Bronchial epithelial cell (primary cell): ENCODE data around the gene EVI5. TPM values are rescaled to one million over a fixed set of nuclear protein-coding genes. Genes with fewer than 3 reads are reported as not detected.

Source experiments
- DNase-seq: peaks from one replicate; pipeline ENCODE4 v3.0.0-alpha.2; 2010; ENCODE audit warnings: low read depth
- FAIRE-seq: peaks from 2 replicates; lab custom pipeline; 2011; peaks lifted over from hg19 to GRCh38; lab: Jason Lieb, UNC
- H3K27me3 ChIP-seq: 2 replicates; pipeline ENCODE4 v1.5.1; 2011; ENCODE audit warnings: low read length; ENCODE audit not compliant: control insufficient read depth, insufficient read depth
- H3K36me3 ChIP-seq: 2 replicates; pipeline ENCODE4 v1.5.1; 2011; ENCODE audit warnings: low read length; ENCODE audit not compliant: control insufficient read depth, insufficient read depth
- H3K4me3 ChIP-seq: 2 replicates; pipeline ENCODE4 v1.5.1; 2011; ENCODE audit warnings: mild to moderate bottlenecking, low read depth, low read length, control low read depth
- CTCF ChIP-seq: IDR thresholded peaks from 2 replicates; pipeline ENCODE4 v1.5.1; 2011; ENCODE audit warnings: mild to moderate bottlenecking, moderate library complexity, low read length, control low read depth, inconsistent platforms; ENCODE audit not compliant: insufficient read depth, severe bottlenecking
- total RNA-seq: library from RNA; depleted of rRNA; stranded (reverse); fragments of >200 nt; gene quantifications from 2 replicates; pipeline ENCODE4 v1.2.1, GENCODE V29; 2014

EVI5 gene
- total RNA-seq, 1 donor from 2014 or later = 21.1 TPM

DNA sequence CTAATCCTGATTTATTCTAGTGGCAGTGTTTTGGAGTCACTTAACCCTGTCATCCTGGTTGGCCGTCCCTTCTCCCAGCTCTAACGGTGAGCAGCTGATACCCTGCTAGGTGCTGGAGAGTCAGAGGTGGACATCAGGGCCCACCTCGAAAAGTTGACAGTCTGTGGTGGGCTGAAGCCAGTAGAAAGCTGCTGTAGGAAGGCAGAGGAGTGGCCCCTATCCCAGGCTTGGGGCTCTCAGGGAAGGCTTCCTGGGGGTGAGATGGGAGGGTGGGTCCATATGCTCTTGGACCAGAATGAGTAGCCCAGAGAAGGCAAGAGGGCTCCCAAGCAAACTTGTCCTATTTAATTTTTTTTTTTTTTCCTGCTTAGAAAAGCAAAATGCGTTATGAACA is 46.5 kb upstream of the EVI5 start:
- FAIRE-seq = no peak
- no peak overlapping the region for H3K4me3 ChIP-seq
- TF ChIP-seq CTCF = no peak

GRCh38 chr1:92826792-92827191 is 41.9 kb upstream of the EVI5 start:
- no peak overlapping the region for H3K4me3 ChIP-seq
- no peaks in the 10 kb centered on the region for H3K36me3 ChIP-seq
- FAIRE-seq = no peak
- DNase-seq = no peak
- no peak for TF ChIP-seq CTCF
- no peaks in the 10 kb centered on the region for H3K27me3 ChIP-seq

More for the DNA sequence above, 46.5 kb upstream of the EVI5 start:
- Histone ChIP-seq H3K27me3 (no peaks in the 10 kb centered on the region), H3K36me3 (peaks cover 8% of the 10 kb centered on the region)
- DNase-seq = no peak

GRCh38 chr1:92822879-92823278 is 38.0 kb upstream of the EVI5 start:
- Histone ChIP-seq H3K27me3 (no peaks in the 10 kb centered on the region), H3K4me3 (no peak overlapping the region), H3K36me3 (no peaks in the 10 kb centered on the region)
- no peak for TF ChIP-seq CTCF
- no peak for FAIRE-seq
- no peak for DNase-seq

DNA sequence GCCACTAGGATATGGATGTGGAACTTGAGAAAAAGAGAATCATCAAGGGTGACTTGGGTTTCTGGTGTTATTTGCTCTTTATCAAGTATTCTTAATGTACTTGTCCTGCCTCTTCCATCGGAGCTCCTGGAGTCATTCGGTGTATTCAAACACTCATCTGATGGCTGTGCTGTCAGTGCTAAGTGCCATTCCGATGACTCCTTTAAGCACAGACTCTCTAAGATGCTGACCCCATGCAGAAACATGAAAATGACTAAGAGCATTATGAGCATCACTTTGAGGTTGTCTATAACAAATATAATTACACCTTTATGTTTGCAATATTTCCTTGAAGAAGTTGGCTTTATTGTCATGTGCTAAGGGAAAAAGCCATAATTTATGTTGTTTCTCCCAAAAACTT is 35.6 kb upstream of the EVI5 start:
- FAIRE-seq (no peak), DNase-seq (peak; percentile 82)
- Histone ChIP-seq H3K4me3 (no peak overlapping the region), H3K27me3 (no peaks in the 10 kb centered on the region), H3K36me3 (no peaks in the 10 kb centered on the region)
- TF ChIP-seq CTCF = no peak

DNA sequence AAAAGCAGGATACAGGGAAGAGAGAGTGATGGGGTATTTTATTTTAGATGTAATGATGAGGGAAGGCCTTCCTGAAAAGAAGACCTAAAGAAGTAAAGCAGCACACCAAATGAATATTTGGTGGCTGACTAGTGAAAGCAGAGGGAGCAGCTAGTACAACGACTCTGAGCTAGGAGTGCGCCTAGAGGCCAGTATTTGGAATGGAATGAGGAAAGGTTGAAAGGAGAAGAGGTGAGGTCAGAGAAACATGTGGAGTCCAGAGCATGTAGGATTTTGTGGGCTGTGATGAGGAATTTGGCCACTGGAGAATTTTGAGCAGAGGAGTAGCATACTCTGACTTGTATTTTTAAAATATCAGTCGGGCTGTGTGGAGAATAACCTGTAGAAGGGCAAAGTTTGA is 35.1 kb upstream of the EVI5 start:
- DNase-seq (peak; percentile 37), FAIRE-seq (no peak)
- Histone ChIP-seq H3K4me3 (no peak overlapping the region), H3K36me3 (no peaks in the 10 kb centered on the region), H3K27me3 (no peaks in the 10 kb centered on the region)
- TF ChIP-seq CTCF = no peak
